ENCODE measurements around the gene C11orf91. TPM values are rescaled to one million over a fixed set of nuclear protein-coding genes. Genes with fewer than 3 reads are reported as not detected.
"Not testable (repeated sequence)": the region's sequence is repeated elsewhere in the genome, so short reads cannot be mapped to it uniquely, and the experiment has no call there.

Gene C11orf91
- total and polyA plus RNA-seq, 12 donors, result 0.22 to 0.27 TPM; not detected in 10

DNA sequence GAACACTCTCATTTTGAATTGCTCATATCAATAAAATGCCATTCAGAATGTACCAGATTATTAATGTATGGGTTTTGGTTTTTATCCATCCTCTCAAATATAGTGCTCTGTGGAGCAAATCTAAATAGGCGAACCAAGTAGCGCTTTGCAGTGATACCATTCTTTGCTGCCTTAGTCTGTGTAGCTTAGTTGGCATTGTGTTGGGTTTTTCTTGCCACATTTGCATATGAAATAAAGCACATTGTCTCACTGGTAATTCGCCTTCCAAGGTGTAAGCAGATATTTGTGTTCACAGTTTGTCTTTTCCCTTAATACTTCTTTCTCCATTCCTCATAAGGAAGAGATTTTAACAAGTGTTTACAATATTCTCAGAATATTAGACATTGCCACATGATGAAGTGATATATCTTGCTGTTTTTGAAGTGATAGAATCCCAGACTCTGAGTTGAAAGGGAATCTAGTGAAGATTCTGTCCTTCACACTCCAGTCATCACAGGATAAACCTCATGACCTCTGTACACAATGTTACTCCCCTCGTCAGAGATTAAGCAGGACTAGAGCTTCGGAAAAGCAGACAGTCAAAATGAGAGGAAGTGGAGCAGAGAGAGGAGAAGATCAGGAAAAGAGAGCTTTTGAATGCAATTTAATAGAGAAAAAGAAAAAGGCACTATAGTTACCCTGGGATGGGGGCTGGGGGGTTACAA is 16.5 kb downstream of the C11orf91 start:
- H3K27ac ChIP-seq, result no peak overlapping the region
- DNase-seq, result no peak
- H3K27me3 ChIP-seq, result no peaks in the 10 kb centered on the region
- TF ChIP-seq, protein P1, sequence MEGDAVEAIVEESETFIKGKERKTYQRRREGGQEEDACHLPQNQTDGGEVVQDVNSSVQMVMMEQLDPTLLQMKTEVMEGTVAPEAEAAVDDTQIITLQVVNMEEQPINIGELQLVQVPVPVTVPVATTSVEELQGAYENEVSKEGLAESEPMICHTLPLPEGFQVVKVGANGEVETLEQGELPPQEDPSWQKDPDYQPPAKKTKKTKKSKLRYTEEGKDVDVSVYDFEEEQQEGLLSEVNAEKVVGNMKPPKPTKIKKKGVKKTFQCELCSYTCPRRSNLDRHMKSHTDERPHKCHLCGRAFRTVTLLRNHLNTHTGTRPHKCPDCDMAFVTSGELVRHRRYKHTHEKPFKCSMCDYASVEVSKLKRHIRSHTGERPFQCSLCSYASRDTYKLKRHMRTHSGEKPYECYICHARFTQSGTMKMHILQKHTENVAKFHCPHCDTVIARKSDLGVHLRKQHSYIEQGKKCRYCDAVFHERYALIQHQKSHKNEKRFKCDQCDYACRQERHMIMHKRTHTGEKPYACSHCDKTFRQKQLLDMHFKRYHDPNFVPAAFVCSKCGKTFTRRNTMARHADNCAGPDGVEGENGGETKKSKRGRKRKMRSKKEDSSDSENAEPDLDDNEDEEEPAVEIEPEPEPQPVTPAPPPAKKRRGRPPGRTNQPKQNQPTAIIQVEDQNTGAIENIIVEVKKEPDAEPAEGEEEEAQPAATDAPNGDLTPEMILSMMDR (IDR thresholded peaks at IDR 0.05), result no peak
- no peak for TF ChIP-seq POLR2A (IDR thresholded peaks at IDR 0.05)
- no peaks in the 10 kb centered on the region for H3K4me1 ChIP-seq (replicated peaks in 1 of 2)
- no peak overlapping the region for H3K4me3 ChIP-seq
- H3K9me3 ChIP-seq (replicated peaks in 1 of 3), result no peaks in the 10 kb centered on the region
- 65 to 73% (median 72%) methylated on average over 5 of the region's 5 CpGs for WGBS, 4 donors
- intact Hi-C loops (cut with DNase I), result loop anchor here in 1 of 2 donors (5.0 to 10.0 kb wide), 2 partner anchors 139 to 312 kb away; no protein-coding TSS in a partner anchor
- H3K36me3 ChIP-seq (replicated peaks in 1 of 2), result no peaks in the 10 kb centered on the region

DNA sequence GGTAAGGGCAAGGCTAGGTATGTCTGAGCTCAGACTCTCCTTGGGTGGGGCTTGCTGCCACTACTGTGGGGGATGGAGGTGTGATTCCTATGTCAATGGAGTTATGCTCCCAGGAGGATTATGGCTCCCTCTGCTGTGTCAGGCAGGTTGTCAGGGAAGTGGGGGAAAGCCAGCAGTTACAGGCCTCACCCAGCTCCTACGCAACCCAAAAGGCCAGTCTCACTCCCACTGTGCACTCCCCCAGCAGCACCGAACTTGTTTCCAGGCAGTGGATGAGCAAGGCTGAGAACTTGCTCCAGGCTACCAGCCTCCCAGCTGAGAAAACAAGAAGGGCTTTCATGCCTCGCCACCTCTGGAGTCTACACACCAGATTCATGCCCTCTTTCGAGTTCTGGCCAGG is 18.2 kb downstream of the C11orf91 start:
- intact Hi-C loops (cut with DNase I), result loop anchor here in 1 of 2 donors (5.0 to 10.0 kb wide), 2 partner anchors 138 to 310 kb away; no protein-coding TSS in a partner anchor
- H3K36me3 ChIP-seq (replicated peaks in 1 of 2), result no peaks in the 10 kb centered on the region
- no peak overlapping the region for H3K27ac ChIP-seq
- H3K4me3 ChIP-seq, result no peak overlapping the region
- 82 to 93% (median 91%) methylated on average over 4 of the region's 4 CpGs for WGBS, 4 donors
- DNase-seq, result no peak
- H3K9me3 ChIP-seq (replicated peaks in 1 of 3), result no peaks in the 10 kb centered on the region
- no peaks in the 10 kb centered on the region for H3K4me1 ChIP-seq (replicated peaks in 1 of 2)
- no peak for TF ChIP-seq POLR2A (IDR thresholded peaks at IDR 0.05)
- TF ChIP-seq, protein P1 (IDR thresholded peaks at IDR 0.05), result no peak
- H3K27me3 ChIP-seq, result no peaks in the 10 kb centered on the region

DNA sequence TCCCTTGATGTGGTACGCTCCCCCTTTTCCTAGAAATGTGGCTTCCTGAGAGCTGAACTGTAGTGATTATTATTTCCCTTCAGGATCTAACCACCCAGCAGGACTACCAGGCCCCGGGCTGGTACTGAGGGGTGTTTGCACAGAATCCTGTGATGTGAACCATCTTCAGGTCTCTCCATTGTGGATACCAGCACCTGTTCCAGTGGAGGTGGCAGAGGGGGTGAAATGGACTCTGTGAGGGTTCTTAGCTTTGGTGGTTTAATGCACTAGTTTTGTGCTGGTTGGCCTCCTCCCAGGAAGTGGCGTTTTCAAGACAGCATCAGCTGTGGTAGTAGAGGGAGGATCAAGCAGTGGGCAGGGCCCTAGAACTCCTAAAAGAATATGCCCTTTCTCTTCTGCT is 18.6 kb downstream of the C11orf91 start:
- Histone ChIP-seq H3K4me1 (replicated peaks in 1 of 2) (no peaks in the 10 kb centered on the region), H3K9me3 (replicated peaks in 1 of 3) (no peaks in the 10 kb centered on the region), H3K27ac (no peak overlapping the region), H3K4me3 (no peak overlapping the region), H3K36me3 (replicated peaks in 1 of 2) (no peaks in the 10 kb centered on the region), H3K27me3 (no peaks in the 10 kb centered on the region)
- no peak for DNase-seq
- WGBS, 4 donors, result 84 to 92% (median 90%) methylated on average over 3 of the region's 3 CpGs
- TF ChIP-seq POLR2A (IDR thresholded peaks at IDR 0.05), result no peak
- TF ChIP-seq, protein P1 (IDR thresholded peaks at IDR 0.05), result no peak
- intact Hi-C loops (cut with DNase I), result loop anchor here in 1 of 2 donors (5.0 to 10.0 kb wide), 2 partner anchors 137 to 310 kb away; no protein-coding TSS in a partner anchor

DNA sequence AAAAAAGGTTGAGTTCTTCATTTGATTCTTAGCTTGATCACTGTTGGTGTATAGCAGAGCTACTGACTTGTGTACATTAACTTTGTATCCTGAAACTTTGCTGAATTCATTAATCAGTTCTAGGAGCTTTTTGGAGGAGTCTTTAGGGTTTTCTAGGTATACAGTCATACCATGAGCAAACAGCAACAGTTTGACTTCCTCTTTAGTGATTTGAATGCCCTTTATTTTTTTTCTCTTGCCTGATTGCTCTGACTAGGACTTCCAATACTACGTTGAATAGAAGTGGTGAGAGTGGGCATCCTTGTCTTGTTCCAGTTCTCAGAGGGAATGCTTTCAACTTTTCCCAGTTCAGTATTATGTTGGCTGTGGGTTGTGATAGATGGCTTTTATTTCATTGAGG is 22.0 kb downstream of the C11orf91 start:
- DNase-seq; H3K27me3 ChIP-seq; H3K9me3 ChIP-seq (replicated peaks in 1 of 3); H3K27ac ChIP-seq; H3K4me1 ChIP-seq (replicated peaks in 1 of 2); intact Hi-C loops (cut with DNase I); H3K36me3 ChIP-seq (replicated peaks in 1 of 2); H3K4me3 ChIP-seq: not testable (repeated sequence)
- 74 to 91% (median 81%) methylated on average over 1 of the region's 1 CpG for WGBS, 4 donors
